GM23338 (cell line): ENCODE data around the gene CPNE4.

Experiments used
- CTCF ChIP-seq, 2 experiments: fragments of 200-600 bp in 1 of 2; sonication (generic) in 1 of 2; conservative IDR thresholded peaks; 2 replicates each; pipeline versions ENCODE4 v1.5.1 to v1.6.1; 2016 to 2017; ENCODE audit warnings: antibody characterized with exemption in 2 of 2, low read depth in 2 of 2, mild to moderate bottlenecking in 2 of 2, moderate library complexity in 1 of 2
- EZH2 ChIP-seq: fragments of 200-600 bp; sonication (generic); IDR thresholded peaks from one replicate; pipeline ENCODE4 v1.8.0; 2017; ENCODE audit warnings: antibody characterized with exemption, mild to moderate bottlenecking, low read depth; ENCODE audit not compliant: unreplicated experiment

GRCh38 chr3:131917006-131917405 lies 117.8 kb downstream of the CPNE4 start:
- no peak for TF ChIP-seq CTCF (conservative IDR thresholded peaks at IDR 0.05; ENCODE audit: low read depth in 2 of 2)
- no peak for TF ChIP-seq EZH2
